WTC11 (cell line): Measurements from ENCODE around the gene AGMAT. TPM values are rescaled to one million over a fixed set of nuclear protein-coding genes. Genes with fewer than 3 reads are reported as not detected.
A peak's percentile ranks its signal among the peaks of the same experiment; 100 is the strongest.

Source experiments
- ATAC-seq: fragments of 200-7000 bp; cut with Tn5 transposase; 2 replicates; pipeline ENCODE4 v1.10.0; 2021; ENCODE audit warnings: mild to moderate bottlenecking, moderate library complexity
- CTCF ChIA-PET: fragments of 300-600 bp; sonication (Branson Sonifier 250); formaldehyde crosslinking; loops from one replicate; lab custom pipeline; 2021; ENCODE audit warnings: antibody characterized with exemption; lab: Charles Lee
- POLR2A ChIA-PET: fragments of 350-600 bp; sonication (Branson Sonifier 250); formaldehyde crosslinking; loops from one replicate; lab custom pipeline; 2021; ENCODE audit warnings: antibody characterized with exemption; lab: Charles Lee
- DNase-seq: peaks from one replicate; pipeline ENCODE4 v3.0.0; 2021; ENCODE audit warnings: low spot score
- H3K27ac Mint-ChIP-seq: 2 replicates; pipeline ENCODE4 v1.8.0; 2021; ENCODE audit warnings: mixed read lengths
- H3K27me3 Mint-ChIP-seq: 2 replicates; pipeline ENCODE4 v1.8.0; 2021; ENCODE audit warnings: low read depth, mild to moderate bottlenecking, moderate library complexity, mixed read lengths
- H3K36me3 Mint-ChIP-seq: 2 replicates; pipeline ENCODE4 v1.8.0; 2021; ENCODE audit warnings: mixed read lengths
- H3K4me1 Mint-ChIP-seq: 2 replicates; pipeline ENCODE4 v1.8.0; 2022; ENCODE audit warnings: mixed read lengths
- H3K4me3 Mint-ChIP-seq: 2 replicates; pipeline ENCODE4 v1.8.0; 2021; ENCODE audit warnings: mild to moderate bottlenecking, moderate library complexity, mixed read lengths
- H3K9me3 Mint-ChIP-seq: 2 replicates; pipeline ENCODE4 v1.8.0; 2021; ENCODE audit warnings: mixed read lengths
- ATF1 ChIP-seq: sonication (generic); formaldehyde crosslinking; IDR thresholded peaks from 2 replicates; pipeline ENCODE4 v1.8.1; 2023; ENCODE audit warnings: mild to moderate bottlenecking, moderate library complexity, missing genetic modification reagents
- CREM ChIP-seq: sonication (generic); formaldehyde crosslinking; IDR thresholded peaks from 2 replicates; pipeline ENCODE4 v1.8.1; 2022; ENCODE audit warnings: mild to moderate bottlenecking, missing genetic modification reagents, moderate library complexity
- EMX1 ChIP-seq: fragments of 250-450 bp; sonication (Bioruptor Pico); IDR thresholded peaks from 2 replicates; pipeline ENCODE4 v1.8.0; 2021; ENCODE audit warnings: mild to moderate bottlenecking
- FOXK1 ChIP-seq: sonication (generic); formaldehyde crosslinking; IDR thresholded peaks from 2 replicates; pipeline ENCODE4 v1.8.0; 2022; ENCODE audit warnings: mild to moderate bottlenecking, moderate library complexity, missing genetic modification reagents
- GABPB1 ChIP-seq: sonication (generic); formaldehyde crosslinking; IDR thresholded peaks from 2 replicates; pipeline ENCODE4 v1.8.1; 2023; ENCODE audit warnings: mild to moderate bottlenecking, missing genetic modification reagents
- HMGA2 ChIP-seq: fragments of 250-450 bp; sonication (Bioruptor Pico); IDR thresholded peaks from 2 replicates; pipeline ENCODE4 v1.4.0; 2021; ENCODE audit warnings: mild to moderate bottlenecking, moderate library complexity
- MXD4 ChIP-seq: fragments of 250-450 bp; sonication (Bioruptor Pico); IDR thresholded peaks from 2 replicates; pipeline ENCODE4 v1.8.0; 2021; ENCODE audit warnings: mild to moderate bottlenecking, moderate library complexity, borderline replicate concordance
- MYBL2 ChIP-seq: sonication (generic); formaldehyde crosslinking; IDR thresholded peaks from 2 replicates; pipeline ENCODE4 v1.8.1; 2023; ENCODE audit warnings: mild to moderate bottlenecking, moderate library complexity, missing genetic modification reagents
- PRRX2 ChIP-seq: fragments of 250-450 bp; sonication (Bioruptor Pico); IDR thresholded peaks from 2 replicates; pipeline ENCODE4 v1.8.0; 2021; ENCODE audit warnings: mild to moderate bottlenecking
- TEAD1 ChIP-seq: sonication (generic); formaldehyde crosslinking; IDR thresholded peaks from 2 replicates; pipeline ENCODE4 v1.8.0; 2022; ENCODE audit warnings: mild to moderate bottlenecking, missing genetic modification reagents
- ZBTB21 ChIP-seq: sonication (generic); formaldehyde crosslinking; IDR thresholded peaks from 2 replicates; pipeline ENCODE4 v1.8.1; 2023; ENCODE audit warnings: mild to moderate bottlenecking, missing genetic modification reagents, borderline replicate concordance
- ZNF219 ChIP-seq: sonication (generic); formaldehyde crosslinking; IDR thresholded peaks from 2 replicates; pipeline ENCODE4 v1.8.0; 2023; ENCODE audit warnings: missing genetic modification reagents, mild to moderate bottlenecking, borderline replicate concordance
- ZNF263 ChIP-seq: sonication (generic); formaldehyde crosslinking; IDR thresholded peaks from 2 replicates; pipeline ENCODE4 v1.8.1; 2022; ENCODE audit warnings: low read depth, mild to moderate bottlenecking, moderate library complexity, missing genetic modification reagents
- ZNF317 ChIP-seq: sonication (generic); formaldehyde crosslinking; IDR thresholded peaks from 2 replicates; pipeline ENCODE4 v1.8.1; 2023; ENCODE audit warnings: low read depth, mild to moderate bottlenecking, moderate library complexity, missing genetic modification reagents, borderline replicate concordance
- total RNA-seq: library from RNA; stranded (reverse); gene quantifications from 3 replicates; pipeline ENCODE4 v1.2.3, GENCODE V29; 2021
- TF ChIP-seq, protein P1 (sequence below): sonication (generic); formaldehyde crosslinking; IDR thresholded peaks from 2 replicates; pipeline ENCODE4 v1.8.0; 2022; ENCODE audit warnings: missing genetic modification reagents
- TF ChIP-seq, protein P2 (sequence below): sonication (generic); formaldehyde crosslinking; IDR thresholded peaks from 2 replicates; pipeline ENCODE4 v1.8.1; 2023; ENCODE audit warnings: mild to moderate bottlenecking, missing genetic modification reagents, borderline replicate concordance

The AGMAT gene
- total RNA-seq, 1 experiment from 2014 or later = 5.5 TPM

DNA sequence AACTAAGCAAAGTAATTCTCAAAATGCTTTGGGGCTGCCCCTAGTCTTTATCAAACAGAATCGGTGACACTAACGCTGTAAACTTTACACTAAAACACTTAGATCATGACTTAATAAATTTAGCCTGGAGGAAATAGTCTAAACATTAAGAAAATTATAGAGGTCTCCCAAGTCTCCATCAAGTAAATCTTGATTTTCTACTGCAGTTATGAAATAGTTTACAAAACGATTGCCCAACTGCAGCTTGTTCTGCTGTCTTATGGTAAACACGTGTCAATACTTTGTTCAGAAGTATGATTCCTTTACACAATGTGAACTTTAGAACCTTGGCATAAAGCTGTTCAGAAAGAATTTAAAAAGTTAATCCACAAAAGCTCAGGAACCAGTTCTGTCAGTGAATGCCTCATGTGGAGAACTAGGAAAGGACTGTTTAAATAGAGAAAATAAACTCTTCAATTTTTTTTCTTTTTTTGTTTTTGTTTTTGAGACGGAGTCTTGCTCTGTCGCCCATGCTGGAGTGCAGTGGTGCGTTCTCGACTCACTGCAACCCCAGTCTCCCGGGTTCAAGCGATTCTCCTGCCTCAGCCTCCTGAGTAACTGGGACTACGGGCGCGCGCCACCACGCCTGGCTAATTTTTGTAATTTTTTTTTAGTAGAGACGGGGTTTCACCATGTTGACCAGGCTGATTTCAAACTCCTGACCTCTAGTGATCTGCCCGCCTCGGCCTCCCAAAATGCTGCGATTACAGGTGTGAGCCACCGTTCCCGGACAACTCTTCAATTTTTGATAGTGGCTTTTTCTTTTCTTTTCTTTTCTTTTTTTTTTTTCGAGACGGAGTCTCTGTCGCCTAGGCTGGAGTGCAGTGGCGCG, 34.0 kb upstream of the AGMAT start:
- Mint-ChIP-seq H3K4me3 (peak overlapping the region; percentile 95), H3K9me3 (no peaks in the 10 kb centered on the region), H3K27ac (peak overlapping the region; percentile 84), H3K4me1 (peaks cover 33% of the 10 kb centered on the region), H3K27me3 (no peaks in the 10 kb centered on the region), H3K36me3 (no peaks in the 10 kb centered on the region)
- TF ChIP-seq EMX1 (CRISPR knock-in tag) (no peak), GABPB1 (CRISPR knock-in tag) (0 out of 2 replicates have a peak, but pooled peaks have one; percentile 35)
- ChIA-PET POLR2A (interaction anchor here (0.7 kb wide), 2 partner anchors 31 to 718 kb away, joined by 3 to 4 read pairs; no protein-coding TSS in a partner anchor), CTCF (interaction anchor here (0.7 to 1.4 kb wide), 3 partner anchors 35 to 215 kb away, joined by 3 to 5 read pairs (median 4); partner anchors contain the start of gene AGMAT)
- DNase-seq (no peak), ATAC-seq (no peak)

DNA sequence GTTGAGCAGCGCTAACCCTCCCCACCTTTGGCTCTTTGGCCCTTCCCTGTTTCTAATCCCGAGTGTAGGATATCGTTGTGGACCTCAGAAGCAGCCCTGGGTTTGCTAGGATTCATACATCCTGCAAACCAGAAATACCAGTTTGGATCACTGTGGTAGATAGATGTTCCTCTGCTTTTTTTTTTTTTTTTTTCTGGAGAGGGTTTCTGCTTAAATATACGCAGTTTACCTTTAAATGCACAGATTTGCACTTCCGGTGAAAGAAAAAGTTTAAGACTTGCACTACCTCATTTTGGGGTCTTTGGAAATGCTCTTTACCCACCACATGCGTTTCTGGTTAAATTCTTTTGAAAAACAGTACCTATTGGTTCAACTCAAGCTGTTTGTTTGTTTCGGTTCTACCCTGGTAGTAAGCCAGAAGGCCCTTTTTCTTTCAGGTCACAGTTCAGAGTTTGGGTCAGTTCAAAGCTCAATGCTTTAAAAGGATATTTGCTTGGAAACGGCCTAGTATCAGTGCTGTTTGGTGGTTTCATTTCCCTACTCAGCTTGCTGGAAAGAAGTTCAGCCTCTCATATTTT, 33.3 kb upstream of the AGMAT start:
- ATAC-seq (no peak), DNase-seq (no peak)
- H3K27ac Mint-ChIP-seq = peak overlapping the region; percentile 84
- POLR2A ChIA-PET = interaction anchor here (0.8 to 1.1 kb wide), 2 partner anchors 13 to 15 kb away, joined by 3 to 7 read pairs; no protein-coding TSS in a partner anchor
- peaks cover 33% of the 10 kb centered on the region for H3K4me1 Mint-ChIP-seq
- no peaks in the 10 kb centered on the region for H3K36me3 Mint-ChIP-seq
- CTCF ChIA-PET = interaction anchor here (0.5 to 2.5 kb wide), 6 partner anchors 10 to 216 kb away, joined by 3 to 7 read pairs (median 4); partner anchors contain the start of gene AGMAT
- no peaks in the 10 kb centered on the region for H3K27me3 Mint-ChIP-seq
- H3K4me3 Mint-ChIP-seq = peak overlapping the region; percentile 95
- H3K9me3 Mint-ChIP-seq = no peaks in the 10 kb centered on the region
- TF ChIP-seq MXD4 (CRISPR knock-in tag) (no peak), MYBL2 (CRISPR knock-in tag) (no peak), ZBTB21 (CRISPR knock-in tag) (no peak), PRRX2 (CRISPR knock-in tag) (no peak), HMGA2 (CRISPR knock-in tag) (no peak)

DNA sequence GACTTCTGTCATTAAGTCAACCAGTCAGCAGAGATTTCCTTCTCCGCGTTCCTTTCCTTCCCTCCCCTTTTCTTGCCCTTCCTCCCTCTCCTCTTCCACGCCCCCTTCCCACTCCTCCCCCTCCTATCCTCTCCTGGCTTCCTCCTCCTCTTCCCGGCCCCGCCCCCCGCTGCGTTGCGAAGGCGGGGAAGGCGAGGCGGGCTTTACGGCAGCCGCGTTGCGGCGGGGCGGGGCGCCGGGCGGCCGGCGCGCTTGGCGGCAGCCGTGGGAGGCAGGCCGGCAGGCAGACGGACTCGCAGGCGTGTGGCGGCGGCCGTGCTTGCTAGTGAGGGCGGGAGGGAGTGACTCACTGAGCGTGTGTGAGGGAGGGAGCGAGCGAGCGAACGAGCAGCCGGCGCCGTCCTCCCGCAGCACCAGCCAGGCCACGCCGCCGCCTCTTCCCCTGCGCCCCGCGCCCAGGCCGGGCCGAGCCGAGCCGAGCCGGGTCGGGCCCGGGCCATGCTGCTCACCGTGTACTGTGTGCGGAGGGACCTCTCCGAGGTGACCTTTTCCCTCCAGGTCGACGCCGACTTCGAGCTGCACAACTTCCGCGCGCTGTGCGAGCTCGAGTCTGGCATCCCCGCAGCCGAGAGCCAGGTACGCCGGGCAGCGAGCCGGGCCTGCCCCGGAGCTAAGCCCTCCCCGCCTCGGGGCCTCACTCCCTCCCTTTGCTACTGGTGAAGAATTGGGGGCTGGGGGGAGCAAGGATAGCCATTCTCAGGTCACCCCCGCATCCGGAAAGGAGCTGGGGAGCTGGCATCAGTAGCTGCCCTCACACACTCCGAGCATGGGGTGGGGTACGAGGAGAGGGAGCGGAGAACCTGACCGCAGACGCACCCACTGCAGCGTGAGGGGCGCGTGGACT, 32.6 kb upstream of the AGMAT start, which contains the start of gene DDI2:
Gene DDI2 (plus strand): TSS at position 286 of the 904 bp plus-strand sequence. CDS start 213 bp downstream, at position 499.
- peak within 1 kb of the TSS; percentile 95 for H3K4me3 Mint-ChIP-seq
- CTCF ChIA-PET = interaction anchor here (0.5 to 2.5 kb wide), 6 partner anchors 9 to 187 kb away, joined by 3 to 7 read pairs (median 4); partner anchors contain the start of gene AGMAT
- POLR2A ChIA-PET = interaction anchor here (0.8 to 1.1 kb wide), 2 partner anchors 13 to 14 kb away, joined by 3 to 7 read pairs; no protein-coding TSS in a partner anchor
- TF ChIP-seq ZNF263 = no peak; the same call in 1 of the 2 replicates
- TF ChIP-seq ZNF317 (CRISPR knock-in tag) = peak; percentile 42; the same call in 1 of the 2 replicates
- no peak for TF ChIP-seq ZNF219 (CRISPR knock-in tag)
- TF ChIP-seq CREM (CRISPR knock-in tag) = 0 out of 2 replicates have a peak, but pooled peaks have one; percentile 34
- 0 out of 2 replicates have a peak, but pooled peaks have one; percentile 48 for TF ChIP-seq ATF1
- TF ChIP-seq, protein P1, sequence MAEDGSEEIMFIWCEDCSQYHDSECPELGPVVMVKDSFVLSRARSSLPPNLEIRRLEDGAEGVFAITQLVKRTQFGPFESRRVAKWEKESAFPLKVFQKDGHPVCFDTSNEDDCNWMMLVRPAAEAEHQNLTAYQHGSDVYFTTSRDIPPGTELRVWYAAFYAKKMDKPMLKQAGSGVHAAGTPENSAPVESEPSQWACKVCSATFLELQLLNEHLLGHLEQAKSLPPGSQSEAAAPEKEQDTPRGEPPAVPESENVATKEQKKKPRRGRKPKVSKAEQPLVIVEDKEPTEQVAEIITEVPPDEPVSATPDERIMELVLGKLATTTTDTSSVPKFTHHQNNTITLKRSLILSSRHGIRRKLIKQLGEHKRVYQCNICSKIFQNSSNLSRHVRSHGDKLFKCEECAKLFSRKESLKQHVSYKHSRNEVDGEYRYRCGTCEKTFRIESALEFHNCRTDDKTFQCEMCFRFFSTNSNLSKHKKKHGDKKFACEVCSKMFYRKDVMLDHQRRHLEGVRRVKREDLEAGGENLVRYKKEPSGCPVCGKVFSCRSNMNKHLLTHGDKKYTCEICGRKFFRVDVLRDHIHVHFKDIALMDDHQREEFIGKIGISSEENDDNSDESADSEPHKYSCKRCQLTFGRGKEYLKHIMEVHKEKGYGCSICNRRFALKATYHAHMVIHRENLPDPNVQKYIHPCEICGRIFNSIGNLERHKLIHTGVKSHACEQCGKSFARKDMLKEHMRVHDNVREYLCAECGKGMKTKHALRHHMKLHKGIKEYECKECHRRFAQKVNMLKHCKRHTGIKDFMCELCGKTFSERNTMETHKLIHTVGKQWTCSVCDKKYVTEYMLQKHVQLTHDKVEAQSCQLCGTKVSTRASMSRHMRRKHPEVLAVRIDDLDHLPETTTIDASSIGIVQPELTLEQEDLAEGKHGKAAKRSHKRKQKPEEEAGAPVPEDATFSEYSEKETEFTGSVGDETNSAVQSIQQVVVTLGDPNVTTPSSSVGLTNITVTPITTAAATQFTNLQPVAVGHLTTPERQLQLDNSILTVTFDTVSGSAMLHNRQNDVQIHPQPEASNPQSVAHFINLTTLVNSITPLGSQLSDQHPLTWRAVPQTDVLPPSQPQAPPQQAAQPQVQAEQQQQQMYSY (CRISPR knock-in tag) = 0 out of 2 replicates have a peak, but pooled peaks have one; percentile 28
- TF ChIP-seq, protein P2, sequence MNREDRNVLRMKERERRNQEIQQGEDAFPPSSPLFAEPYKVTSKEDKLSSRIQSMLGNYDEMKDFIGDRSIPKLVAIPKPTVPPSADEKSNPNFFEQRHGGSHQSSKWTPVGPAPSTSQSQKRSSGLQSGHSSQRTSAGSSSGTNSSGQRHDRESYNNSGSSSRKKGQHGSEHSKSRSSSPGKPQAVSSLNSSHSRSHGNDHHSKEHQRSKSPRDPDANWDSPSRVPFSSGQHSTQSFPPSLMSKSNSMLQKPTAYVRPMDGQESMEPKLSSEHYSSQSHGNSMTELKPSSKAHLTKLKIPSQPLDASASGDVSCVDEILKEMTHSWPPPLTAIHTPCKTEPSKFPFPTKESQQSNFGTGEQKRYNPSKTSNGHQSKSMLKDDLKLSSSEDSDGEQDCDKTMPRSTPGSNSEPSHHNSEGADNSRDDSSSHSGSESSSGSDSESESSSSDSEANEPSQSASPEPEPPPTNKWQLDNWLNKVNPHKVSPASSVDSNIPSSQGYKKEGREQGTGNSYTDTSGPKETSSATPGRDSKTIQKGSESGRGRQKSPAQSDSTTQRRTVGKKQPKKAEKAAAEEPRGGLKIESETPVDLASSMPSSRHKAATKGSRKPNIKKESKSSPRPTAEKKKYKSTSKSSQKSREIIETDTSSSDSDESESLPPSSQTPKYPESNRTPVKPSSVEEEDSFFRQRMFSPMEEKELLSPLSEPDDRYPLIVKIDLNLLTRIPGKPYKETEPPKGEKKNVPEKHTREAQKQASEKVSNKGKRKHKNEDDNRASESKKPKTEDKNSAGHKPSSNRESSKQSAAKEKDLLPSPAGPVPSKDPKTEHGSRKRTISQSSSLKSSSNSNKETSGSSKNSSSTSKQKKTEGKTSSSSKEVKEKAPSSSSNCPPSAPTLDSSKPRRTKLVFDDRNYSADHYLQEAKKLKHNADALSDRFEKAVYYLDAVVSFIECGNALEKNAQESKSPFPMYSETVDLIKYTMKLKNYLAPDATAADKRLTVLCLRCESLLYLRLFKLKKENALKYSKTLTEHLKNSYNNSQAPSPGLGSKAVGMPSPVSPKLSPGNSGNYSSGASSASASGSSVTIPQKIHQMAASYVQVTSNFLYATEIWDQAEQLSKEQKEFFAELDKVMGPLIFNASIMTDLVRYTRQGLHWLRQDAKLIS (CRISPR knock-in tag) = no peak
- TF ChIP-seq TEAD1 (CRISPR knock-in tag) = peak; percentile 36; the same call in 1 of the 2 replicates
- peak; percentile 48 for TF ChIP-seq FOXK1

More for the DNA sequence above, 32.6 kb upstream of the AGMAT start, which contains the start of gene DDI2:
- Mint-ChIP-seq H3K27me3 (no peaks in the 10 kb centered on the region), H3K36me3 (no peaks in the 10 kb centered on the region), H3K4me1 (peaks cover 29% of the 10 kb centered on the region), H3K27ac (peak within 1 kb of the TSS; percentile 88), H3K9me3 (no peaks in the 10 kb centered on the region)
- ATAC-seq (peak; percentile 93), DNase-seq (peak; percentile 95)
